Renal pelvis (tissue), 4 donors: ENCODE results near the gene GREM1. TPM values are rescaled to one million over a fixed set of nuclear protein-coding genes. Genes with fewer than 3 reads are reported as not detected.

Experiments used
- DNase-seq: peaks from one replicate; pipeline ENCODE4 v3.0.0-alpha.2; 2013
- polyA plus RNA-seq, 3 donors: library from polyadenylated mRNA; unstranded; fragments of 120-200 nt; gene quantifications; one replicate each; pipeline ENCODE4 v1.2.1, GENCODE V29; 2013; ENCODE audit not compliant: insufficient read length in 3 of 3

GREM1 gene
- polyA plus RNA-seq, 3 donors: 0.19 to 0.58 (median 0.29) TPM

DNA sequence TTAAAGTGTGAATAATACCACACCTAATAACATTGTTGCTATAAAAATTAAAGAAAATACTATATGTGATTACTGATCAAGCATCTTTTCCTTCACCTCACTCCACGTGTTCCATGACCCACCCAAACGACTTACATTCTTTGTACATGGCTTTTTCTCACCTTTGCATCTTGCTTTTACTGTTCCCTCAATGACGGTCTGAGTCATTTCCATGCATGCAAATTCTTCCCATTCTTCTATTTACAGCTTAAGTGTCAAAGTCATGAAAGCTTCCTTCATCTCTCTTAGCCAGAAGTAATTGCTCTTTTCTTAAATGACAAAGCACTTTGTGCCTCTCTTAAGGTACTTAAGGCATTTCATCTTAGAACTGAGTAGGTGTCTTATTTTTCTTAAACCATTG is 64.0 kb downstream of the GREM1 start:
- no peak for DNase-seq

GRCh38 chr15:32784581-32784980 is 66.8 kb downstream of the GREM1 start:
- no peak for DNase-seq

DNA sequence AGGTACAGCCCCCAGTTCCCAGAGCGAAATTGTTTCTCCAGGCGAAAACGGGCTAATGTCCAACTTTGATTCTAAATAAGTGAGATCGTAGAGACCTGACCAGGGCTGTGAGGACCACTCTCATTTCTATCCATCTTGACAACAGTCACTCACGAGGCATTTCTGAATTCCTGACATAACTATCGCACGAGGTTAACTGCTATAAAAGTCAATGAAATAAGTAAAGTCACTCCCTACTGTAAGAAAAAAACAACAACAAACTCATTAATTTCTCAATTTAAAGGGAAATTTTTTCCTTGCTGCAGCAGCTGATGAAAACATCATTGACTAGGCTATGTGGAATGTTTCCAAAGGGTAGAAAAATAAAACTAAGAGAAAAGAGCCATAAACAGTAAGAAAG is 69.1 kb downstream of the GREM1 start:
- no peak for DNase-seq

DNA sequence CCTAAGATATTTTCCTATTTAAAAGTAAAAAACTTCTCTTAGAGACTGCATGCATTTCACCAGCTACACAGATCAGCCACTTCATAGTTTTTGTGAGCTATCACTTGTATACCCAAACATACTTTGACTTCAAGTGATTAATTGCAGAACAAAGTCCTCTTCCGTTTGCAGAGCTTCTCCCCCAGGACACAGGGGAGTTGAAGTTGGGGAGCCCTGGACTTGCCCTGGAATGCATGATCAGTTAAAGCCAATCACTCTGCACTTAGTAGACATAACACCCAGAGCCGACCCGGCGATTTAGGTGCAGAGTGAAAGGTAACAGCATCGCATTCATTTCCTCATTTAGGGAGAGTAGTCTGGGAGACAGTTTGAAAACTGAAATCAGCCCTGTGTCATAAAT is 70.1 kb downstream of the GREM1 start:
- DNase-seq: no peak

GRCh38 chr15:32790352-32790999 is 72.7 kb downstream of the GREM1 start:
- DNase-seq: no peak

- DNase-seq: no peak
These were observed 74.6 kb downstream of the GREM1 start for GRCh38 chr15:32792436-32792835.

Other genes with a start within 250 kb of the GREM1 start
- gene GOLGA8N, start 124.5 kb upstream of the GREM1 start, polyA plus RNA-seq: 10 to 100 TPM; 12.4 to 42.7 (median 29.3) TPM
- 10 to 100 TPM; 31.6 to 35.0 (median 33.3) TPM for gene ARHGAP11A, start 102.5 kb upstream of the GREM1 start, polyA plus RNA-seq
- gene SCG5, start 76.3 kb upstream of the GREM1 start, polyA plus RNA-seq: 10 to 100 TPM; 10.7 to 26.1 (median 21.0) TPM